Measurements from ENCODE around the gene RGL1.
"Not testable (repeated sequence)": the region's sequence is repeated elsewhere in the genome, so short reads cannot be mapped to it uniquely, and the experiment has no call there.

Gene RGL1

DNA sequence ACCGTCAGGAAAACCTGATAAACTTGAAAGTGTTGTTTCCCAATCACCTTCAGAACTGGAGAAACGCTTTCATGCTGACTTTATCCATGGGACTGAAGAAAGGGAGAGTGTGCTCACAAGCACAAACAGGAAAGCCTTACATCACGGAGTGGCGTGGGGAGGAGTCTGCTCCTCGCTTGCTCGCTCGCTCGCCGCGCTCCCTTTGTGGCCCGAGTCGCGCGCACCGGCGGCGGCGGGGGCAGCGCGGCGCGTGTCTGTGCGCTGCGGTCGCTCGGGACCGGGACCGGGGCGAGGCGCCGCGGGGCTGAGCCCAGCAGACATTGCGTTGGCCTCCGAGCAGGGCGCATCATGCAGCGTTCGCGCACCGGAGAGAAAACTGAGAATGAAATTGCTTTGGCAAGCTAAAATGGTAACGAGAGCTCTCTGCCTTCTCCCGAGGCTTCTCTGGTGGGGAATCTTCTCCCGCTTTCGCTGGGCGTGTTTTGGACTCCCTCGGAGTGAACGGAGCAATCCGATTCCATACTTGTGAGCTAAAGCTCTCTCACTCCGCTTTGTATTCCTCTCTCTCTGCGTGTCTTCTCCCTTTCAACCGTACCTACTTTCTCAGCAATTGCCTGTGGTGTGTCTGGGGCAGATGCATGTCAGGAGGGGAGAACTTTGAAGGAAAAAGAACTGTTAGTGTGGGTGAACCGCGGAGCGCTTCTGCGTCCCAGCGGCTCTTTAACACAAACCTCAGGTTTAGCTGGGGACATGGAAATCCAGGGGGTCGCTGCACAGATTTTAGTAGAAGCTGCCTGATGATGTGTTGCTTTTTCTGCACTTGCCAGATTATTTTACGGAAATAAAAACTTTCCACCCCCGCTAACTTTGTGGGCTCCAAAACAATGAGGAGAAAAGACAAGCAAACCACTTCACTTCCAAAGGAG is at the start of gene RGL1:
TSS of gene RGL1 (plus strand) at position 205 of the 926 bp plus-strand sequence. CDS start at position 383, 178 bp downstream.
- peak; percentile 92 for DNase-seq

DNA sequence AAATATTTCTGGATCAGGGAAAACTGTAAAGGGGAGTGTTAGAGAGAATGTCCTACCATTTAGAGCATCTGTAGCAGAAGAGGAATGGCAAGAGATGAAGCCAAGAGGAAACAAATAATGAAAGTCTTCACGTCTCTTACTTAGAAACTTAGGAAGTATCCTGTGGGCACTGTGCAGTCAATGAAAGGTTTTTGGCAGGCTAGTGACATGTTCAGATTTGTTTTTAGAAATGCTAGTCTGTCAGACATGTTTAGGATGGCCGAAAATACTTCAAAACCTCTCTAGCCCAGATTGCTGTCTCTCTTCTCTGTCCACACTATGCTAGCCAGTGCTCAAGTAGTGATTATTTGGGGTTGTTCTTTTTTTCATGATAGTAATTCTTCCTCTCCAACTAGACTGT is 48.6 kb upstream of the RGL1 start:
- DNase-seq: no peak

DNA sequence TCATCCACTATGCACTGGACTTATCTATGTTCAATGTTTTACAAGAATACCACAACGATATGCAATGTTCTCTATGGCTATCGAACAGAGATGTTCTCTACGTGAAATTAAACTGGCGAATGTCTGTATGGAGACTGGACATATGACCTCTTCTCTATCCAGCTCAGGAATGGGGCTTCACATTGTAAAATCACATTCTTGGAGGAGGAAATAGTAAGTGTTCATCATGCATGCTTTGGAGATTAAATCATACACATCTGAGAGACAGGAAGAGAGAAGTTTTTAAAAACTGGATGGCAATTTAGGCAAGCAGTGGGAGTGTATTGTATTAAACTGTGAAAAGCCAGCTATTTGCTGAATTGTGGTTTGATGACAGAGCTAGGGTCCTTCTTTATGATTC is 47.9 kb upstream of the RGL1 start:
- DNase-seq: no peak

DNA sequence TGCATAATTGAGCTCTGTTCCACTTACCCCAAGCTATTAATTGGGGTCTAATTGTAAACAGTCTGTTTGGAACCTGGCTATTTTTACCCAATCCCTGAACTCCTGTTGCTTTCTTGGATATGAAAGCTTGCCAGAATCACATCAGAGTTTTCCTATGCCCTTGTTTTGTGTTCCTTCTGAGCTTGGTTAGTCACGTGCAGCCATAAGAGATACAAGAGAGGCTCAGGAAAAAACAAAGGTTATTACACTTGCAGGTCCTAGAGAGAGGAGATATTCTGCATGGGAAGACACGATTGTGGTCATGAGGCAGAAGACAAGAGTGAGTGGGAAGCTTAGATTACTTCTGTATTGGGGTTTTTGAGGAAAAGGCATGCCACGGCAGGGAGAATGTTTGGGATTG is 46.0 kb upstream of the RGL1 start:
- no peak for DNase-seq

DNA sequence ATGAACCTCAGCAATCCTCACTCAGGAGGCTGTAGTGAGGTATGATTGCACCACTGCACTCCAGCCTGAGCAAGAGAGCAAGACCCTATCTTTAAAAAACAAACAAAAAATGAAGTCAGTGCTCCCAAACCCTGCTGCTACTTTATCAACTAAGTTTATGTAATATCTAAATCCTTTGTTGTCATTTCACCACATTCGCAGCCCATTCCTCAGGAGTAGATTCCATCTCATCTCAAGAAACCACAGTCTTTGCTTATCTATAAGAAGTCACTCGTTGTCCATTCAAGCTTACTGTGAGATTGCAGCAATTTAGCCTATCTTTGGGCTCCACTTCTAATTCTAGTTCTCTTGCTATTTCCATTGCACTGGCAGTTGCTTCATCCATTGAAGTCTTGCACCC is 44.3 kb upstream of the RGL1 start:
- no peak for DNase-seq

DNA sequence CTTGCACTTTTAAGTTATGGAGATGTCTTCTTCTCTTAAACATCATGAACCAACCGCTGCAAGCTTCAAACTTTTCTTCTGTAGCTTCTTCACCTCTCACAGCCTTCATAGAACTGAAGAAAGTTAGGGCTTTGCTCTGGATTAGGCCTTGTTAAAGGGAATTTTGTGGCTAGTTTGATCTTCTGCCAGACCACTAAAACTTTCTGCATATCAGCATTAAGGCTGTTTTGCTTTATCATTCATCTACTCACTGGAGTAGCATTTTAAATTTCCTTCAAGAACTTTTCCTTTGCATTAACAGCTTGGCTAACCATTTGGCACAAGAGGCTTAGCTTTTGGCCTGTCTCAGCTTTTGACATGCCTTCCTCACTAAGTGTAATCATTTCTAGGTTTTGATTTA is 43.0 kb upstream of the RGL1 start:
- no peak for DNase-seq

DNA sequence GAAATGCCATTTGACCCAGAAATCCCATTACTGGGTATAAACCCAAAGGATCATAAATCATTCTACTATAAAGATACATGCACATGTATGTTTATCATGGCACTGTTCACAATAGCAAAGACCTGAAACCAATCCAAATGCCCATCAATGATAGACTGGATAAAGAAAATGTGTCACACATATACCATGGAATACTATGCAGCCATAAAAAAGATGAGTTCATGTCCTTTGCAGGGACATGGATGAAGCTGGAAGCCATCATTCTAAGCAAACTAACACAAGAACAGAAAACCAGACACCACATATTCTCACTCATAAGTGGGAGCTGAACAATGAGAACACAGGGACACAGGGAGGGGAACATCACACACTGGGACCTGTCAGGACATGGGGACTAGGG is 42.1 kb upstream of the RGL1 start:
- DNase-seq: not testable (repeated sequence)

DNA sequence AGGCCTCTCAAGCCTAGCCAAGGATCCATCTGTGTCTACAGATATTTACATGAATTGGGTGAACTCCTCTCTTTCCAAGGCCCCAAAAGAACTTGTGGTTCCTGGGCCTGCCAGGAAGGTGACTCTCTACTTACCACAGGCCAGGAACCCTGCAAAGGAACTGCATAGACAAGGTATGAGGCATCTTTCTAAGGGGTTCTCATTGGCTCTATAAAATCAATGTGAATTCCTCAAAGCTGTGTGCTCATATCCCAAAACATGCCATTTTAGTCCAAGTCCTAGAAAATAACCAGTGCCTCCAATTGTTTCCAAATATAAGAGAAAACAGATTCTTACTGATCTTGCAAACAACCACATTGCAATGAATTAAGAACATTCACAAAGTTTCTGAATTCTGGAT is 39.9 kb upstream of the RGL1 start:
- DNase-seq: no peak

DNA sequence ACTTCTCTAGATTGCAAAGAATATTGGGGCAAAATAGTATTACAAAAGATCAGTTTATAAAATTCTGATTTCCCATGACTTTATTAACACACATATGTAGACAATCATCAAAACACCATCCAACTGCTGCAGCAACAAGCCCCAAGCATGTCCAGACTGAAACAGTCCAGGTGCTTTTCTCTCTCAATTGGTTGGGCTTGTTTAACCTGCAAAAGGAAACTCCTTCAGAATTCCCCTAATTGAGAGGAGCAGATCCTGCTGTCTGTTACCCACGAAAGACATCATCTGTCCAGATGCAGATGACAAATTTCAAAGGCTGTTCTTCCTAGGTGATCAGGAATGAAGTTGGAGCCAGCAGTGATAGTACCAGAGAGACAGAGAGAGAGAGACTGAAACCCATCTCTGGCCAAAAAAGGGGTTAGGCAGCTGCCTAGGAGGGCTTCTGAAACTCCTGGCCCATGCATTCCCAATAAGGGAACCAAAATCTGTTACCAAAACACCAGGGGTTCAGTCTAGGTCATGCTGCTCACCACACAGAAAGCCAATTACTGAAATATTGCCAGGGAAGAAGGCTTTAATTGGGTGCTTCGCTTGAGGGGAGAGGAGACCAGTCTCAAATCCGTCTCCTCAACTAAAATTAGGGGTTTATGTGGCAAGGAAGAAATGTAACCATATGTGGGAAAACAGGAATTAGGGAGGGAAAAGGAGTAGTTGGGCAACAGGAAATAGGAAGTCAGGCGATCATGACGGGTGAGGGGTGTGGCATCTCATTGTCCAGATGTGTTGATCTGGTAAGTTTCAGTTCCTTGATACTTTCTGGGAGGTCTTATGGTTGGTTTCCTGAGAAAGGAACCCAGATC is 34.7 kb upstream of the RGL1 start:
- DNase-seq: peak; percentile 51

DNA sequence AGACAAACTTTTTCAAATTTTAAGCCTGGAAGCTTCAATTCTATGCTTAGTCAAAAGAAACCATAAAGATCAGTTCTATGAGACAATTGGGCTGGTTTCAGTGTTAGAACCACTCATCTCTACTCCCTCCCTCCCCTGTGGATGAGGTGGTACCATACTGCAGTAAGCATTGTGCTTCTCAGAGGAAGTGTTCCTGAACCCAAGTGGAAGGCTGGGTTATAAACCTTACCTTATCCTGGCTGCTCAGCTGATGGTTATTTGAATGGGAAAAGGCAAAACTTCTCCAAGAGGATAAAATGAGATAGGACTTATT is 34.1 kb upstream of the RGL1 start:
- DNase-seq: no peak

DNA sequence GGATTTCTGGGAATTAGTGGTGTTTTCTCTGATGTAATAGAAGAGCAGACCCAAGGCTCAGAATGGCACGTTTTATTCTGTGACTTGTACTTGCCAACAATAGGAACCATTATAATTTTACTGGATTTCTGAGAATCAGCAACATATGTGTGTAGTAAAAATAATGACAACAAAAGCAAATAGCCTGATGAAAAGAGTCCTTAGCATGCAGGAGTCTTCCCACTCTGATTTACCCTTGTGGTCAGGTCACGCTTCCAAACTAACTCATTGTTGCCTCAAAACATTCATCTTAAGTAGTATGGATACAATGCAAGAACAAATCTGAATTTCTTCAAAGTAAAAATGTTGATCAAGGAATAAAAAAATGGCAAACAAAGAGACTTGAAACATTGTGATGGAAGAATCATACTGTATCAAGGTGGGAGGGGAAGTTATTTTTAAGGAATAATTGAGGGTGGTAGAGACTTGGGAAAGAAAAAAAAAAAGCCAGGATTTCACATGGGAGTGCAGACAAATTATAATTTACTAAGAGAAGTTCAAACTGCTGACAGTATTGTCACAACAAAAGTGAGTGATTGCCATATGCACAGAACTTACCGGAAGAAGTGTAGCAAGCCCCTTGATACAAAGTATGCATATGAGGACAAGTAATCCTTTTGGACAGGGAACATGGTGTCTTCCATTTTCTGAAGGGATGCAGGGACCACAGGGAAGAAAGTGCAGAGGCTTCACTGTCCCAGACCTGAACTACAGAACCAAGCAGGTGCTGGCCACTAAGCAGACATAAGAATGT is 31.2 kb upstream of the RGL1 start:
- no peak for DNase-seq

DNA sequence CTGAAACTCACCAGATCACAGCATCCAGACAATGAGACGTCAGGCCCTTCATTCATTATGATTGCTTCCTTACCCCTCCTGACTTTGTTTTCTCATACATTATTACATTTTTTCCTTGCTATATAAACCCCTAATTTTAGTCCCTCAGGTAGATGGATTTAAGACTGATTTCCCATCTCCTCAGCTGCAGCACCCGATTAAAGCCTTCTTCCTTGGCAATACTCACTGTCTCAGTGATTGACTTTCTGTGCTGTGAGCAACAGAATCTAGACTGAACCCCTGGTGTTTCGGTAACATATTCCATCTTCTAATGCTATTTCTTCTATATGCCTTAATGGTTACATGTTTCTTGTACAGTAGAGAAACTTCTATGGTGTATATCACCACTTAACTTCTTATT is 30.0 kb upstream of the RGL1 start:
- DNase-seq: no peak

DNA sequence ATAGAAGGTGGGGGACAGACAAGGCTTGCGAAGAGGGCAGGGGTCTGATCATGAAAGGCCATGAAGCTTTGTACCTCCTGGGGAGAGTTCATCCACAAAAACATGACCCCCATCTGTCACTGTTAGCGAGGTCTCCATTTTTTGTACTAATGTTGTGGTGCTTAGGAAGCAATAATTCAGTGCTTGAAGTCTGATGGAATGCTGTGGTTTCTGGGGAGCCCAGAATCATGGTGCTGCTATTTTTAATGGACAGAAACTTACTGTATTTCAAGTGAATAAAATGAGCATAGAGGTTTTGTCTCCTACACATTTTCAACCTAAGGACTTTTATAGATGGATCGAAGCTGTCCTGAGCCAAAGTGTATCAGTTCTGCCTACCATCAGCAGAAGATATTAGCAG is 28.2 kb upstream of the RGL1 start:
- DNase-seq: no peak

DNA sequence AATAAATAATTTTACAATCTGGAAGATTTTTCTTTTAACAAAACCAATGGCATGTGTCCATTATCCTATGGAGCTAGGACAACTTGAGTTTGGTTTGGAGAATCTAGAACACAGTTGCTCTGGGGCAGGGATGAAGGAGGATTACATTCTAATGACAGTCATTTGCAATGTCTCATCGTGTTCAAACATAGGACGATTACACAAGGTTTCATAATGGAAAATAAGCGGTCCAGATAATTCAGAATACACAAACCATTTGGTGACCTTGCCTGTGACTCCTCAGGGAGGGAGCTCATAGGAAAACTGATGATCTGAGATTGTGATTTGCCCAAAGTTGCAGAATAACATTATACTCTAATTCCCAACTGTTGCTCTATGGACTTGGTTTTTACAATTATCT is 27.6 kb upstream of the RGL1 start:
- no peak for DNase-seq

DNA sequence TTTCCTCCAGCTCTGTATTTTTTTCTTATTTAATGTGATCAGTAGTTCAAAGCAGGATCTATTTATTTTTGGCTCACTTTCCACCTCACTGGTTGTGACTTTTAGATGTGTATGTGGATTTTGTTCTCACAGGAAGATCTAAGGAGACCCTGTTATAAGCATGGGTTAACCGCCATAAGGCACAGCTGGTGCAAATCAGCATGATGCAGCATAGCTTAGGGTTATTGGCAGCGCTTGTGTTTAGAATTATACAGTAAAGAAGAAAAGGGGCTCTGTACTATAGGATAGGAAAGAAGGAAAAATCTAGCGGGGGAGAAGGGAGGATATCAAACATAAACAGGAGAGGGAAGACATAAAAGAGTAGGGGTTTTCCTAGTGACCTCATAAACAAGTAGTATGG is 26.9 kb upstream of the RGL1 start:
- DNase-seq: no peak

DNA sequence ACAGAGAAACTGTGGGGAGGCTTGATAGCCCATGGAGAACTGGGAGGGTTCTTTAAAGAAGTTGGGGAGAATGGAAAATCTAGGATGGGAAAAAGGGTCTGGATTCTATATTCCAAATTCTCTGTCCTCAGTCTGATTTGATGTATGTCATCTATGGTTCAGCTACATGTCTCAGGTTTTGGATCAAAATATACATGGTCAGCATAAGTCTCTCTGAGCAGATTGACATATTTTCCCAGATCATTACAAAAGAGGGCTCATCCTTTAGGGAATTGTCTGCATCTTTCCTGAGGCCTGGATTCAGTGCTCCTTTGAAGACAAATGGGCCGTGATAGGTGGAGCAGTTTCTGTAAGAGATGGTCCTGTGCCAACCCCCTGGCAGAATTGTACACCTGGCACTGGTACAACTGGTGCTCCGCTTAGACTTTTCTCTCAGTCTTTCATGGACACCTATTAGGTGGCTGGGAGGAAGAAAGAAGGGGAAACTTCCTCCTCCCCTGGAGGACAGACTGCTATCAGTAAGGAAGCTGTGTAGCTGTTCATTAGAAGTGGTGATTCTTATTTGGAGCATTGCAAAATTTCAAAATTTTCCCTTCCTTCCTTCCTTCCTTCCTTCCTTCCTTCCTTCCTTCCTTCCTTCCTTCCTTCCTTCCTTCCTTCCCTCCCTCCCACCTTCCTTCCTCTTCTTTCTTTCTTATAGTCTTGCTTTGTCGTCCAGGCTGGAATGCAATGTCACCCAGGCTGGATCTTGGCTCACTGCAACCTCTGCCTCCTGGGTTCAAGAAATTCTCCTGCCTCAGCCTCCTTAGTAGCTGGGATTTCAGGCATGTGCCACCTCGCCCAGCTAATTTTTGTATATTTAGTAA is 26.1 kb upstream of the RGL1 start:
- no peak for DNase-seq

DNA sequence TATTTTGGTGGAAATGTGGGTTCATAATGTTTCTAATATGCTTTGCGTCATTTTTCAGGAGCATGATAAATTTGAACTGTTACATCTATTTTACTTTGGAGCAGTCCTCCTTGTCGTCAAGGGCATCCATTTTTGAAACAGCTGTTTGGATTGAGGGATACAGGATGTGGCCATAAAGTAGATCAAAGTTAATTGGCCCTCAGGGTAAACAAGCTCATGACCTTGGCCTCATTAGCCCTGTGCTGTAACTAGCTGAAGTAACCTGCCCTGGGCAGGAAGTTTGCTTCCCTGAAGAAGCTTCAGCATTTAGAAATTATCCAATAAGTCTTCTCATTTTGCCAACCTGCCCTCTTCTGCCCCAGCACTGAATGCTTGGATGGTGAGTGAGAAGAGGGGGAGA is 24.8 kb upstream of the RGL1 start:
- DNase-seq: no peak

DNA sequence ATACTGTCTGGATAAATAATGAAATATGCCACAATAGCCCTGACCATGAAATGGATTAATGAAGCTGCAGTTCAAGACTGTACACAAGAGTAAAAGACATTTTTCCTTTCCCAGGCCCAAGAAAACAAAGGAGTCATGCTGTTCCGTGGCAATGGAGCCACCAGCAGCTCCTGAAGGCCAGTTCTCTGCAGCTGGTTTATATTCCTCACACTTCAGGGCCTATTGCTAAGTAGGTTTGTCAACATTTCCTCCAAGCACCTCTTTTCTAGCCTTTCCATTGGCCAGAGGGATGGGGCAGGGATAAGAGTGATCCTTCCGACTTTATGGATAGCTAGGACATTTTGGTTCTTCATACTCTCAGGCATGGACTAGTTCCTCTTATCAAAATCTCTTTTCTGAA is 24.2 kb upstream of the RGL1 start:
- DNase-seq: no peak

DNA sequence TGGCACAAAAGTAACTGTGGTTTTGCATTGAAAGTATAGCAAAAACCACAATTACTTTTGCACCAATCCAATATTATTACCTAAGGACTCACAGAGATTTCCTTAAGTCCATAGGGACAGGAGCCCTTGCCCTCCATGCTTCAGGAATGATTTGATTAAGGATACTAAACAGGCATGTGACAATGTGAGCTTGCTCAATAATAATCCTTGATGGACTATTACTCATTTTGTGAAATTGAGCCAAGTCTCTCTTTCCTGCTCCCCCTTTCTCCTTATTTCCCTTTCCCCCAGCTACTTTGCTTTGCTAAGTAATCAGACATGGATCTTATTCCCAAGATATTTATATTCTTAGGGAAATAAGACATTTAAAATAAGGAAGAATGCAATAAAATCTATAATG is 21.6 kb upstream of the RGL1 start:
- DNase-seq: peak; percentile 3

DNA sequence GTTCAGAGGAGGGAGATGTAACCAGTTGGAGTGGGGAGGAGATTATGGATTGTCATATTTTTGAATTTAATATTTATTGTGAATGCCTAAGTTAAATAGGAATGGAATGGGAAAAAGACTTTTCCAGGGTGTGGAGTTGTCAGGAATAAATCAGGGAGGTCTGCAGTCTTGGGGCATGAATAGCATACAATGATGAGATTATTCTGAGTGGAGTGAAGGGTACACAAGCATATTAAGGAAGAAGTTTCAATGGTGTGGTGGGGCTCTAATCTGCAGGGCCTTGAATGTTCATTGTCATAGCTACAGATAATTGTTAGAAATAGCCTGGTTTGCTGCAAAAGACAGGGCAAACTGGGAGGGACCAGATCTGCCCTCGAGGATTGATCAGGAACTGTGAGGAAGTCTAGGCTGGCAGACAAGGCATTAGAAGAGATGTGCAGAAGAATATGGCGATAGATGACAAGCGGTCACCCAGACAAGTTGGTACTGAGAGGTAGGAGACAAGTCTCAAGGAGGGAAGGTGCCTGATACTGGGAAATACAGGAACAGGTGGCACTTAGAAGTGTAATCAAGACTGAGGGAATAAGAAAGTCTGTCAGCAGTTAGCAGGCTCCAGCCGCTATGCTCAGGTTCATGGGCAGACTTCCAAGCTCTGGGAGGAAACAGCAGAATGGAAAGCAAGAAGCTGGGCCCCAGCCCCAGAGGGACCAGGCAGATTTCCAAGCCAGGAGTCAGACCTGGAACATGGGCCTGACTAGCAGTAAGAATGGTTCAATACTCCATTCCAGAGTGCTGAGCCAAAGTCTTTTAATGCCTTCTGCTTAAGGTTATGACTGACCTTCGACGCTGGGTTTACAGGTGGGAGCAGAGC is 20.9 kb upstream of the RGL1 start:
- DNase-seq: no peak

DNA sequence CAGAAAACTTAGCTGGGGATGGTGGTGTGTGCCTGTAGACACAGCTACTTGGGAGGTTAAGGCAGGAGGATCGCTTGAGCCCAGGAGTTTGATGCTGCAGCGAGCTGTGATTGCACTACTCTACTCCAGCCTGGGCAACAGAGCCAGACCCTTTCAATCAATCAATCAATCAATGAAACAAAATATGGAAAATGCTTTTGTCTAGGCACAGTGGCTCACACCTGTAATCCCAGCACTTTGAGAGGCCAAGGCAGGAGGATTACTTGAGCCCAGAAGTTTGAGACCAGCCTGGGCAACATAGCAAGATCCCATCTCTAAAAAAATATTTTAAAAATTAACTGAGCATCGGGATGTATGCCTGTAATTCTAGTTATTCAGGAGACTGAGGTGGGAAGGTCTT is 19.0 kb upstream of the RGL1 start:
- DNase-seq: not testable (repeated sequence)

Measured in suppressor macrophage treated with lipopolysaccharide for 4 hours (primary cell).